K562 (cell line): ENCODE results near the gene PTPRT. TPM values are rescaled to one million over a fixed set of nuclear protein-coding genes. Genes with fewer than 3 reads are reported as not detected.

ENCODE experiments used
- MGA ChIP-seq: fragments of 450-650 bp; IDR thresholded peaks from 2 replicates; pipeline ENCODE4 v1.6.1; 2016; ENCODE audit warnings: mild to moderate bottlenecking, moderate library complexity
- NCOA4 ChIP-seq: fragments of 450-650 bp; IDR thresholded peaks from 2 replicates; pipeline ENCODE4 v1.6.1; 2018; ENCODE audit warnings: mild to moderate bottlenecking; ENCODE audit not compliant: partially characterized antibody
- NFXL1 ChIP-seq: fragments of 450-650 bp; formaldehyde crosslinking; IDR thresholded peaks from 2 replicates; pipeline ENCODE4 v1.4.0; 2021; ENCODE audit warnings: mild to moderate bottlenecking
- SOX6 ChIP-seq: fragments of 450-650 bp; IDR thresholded peaks from 2 replicates; pipeline ENCODE4 v1.6.1; 2014; ENCODE audit warnings: mild to moderate bottlenecking
- ZNF165 ChIP-seq: fragments of 250-450 bp; sonication (Bioruptor Pico); IDR thresholded peaks from 2 replicates; pipeline ENCODE4 v1.4.0; 2020; ENCODE audit warnings: borderline replicate concordance
- ZNF830 ChIP-seq: fragments of 250-450 bp; sonication (Bioruptor Pico); IDR thresholded peaks from 2 replicates; pipeline ENCODE4 v1.5.0; 2021; ENCODE audit warnings: mild to moderate bottlenecking
- polyA plus RNA-seq, 8 experiments: library from polyadenylated mRNA; depleted of rRNA in 4 of 8; stranded (reverse) in 5 of 8; unstranded in 3 of 8; fragments of >200 nt; fragmentation: Nextera tagmentation in 2 of 8; fragmentation: Illumina TruSeq in 1 of 8; extraction: Ambion mirVana in 2 of 8; extraction: Trizol in 1 of 8; gene quantifications; 2 replicates each; pipeline versions ENCODE4 v1.2.1 to v1.2.3, GENCODE V29; 2011 to 2014; ENCODE audit warnings: inconsistent platforms in 1 of 8, missing spikeins in 1 of 8
- total RNA-seq, 7 experiments: library from RNA; depleted of rRNA in 6 of 7; stranded (reverse); fragments of >200 nt in 6 of 7; fragmentation: Illumina TruSeq in 2 of 7; extraction: Trizol in 2 of 7; gene quantifications; 2 replicates each; pipeline versions ENCODE4 v1.2.1 to v1.2.3, GENCODE V29; 2011 to 2021; ENCODE audit warnings: low replicate concordance in 1 of 7

PTPRT gene
- total and polyA plus RNA-seq, 9 of the 15 experiments (the other 6 are each of a cell fraction or from before 2014, with no cell fraction given) = not detected

- TF ChIP-seq MGA (no peak), ZNF165 (CRISPR knock-in tag) (no peak), SOX6 (no peak), NCOA4 (no peak), ZNF830 (CRISPR knock-in tag) (no peak), NFXL1 (CRISPR knock-in tag) (no peak)
These were observed 547.8 kb downstream of the PTPRT start (continued) for GRCh38 chr20:42641886-42642285.
